ENCODE measurements around the gene NAXD. TPM values are rescaled to one million over a fixed set of nuclear protein-coding genes. Genes with fewer than 3 reads are reported as not detected.

NAXD gene
- total RNA-seq, 3 donors from 2014 or later: 23.4 to 34.8 (median 32.1) TPM

DNA sequence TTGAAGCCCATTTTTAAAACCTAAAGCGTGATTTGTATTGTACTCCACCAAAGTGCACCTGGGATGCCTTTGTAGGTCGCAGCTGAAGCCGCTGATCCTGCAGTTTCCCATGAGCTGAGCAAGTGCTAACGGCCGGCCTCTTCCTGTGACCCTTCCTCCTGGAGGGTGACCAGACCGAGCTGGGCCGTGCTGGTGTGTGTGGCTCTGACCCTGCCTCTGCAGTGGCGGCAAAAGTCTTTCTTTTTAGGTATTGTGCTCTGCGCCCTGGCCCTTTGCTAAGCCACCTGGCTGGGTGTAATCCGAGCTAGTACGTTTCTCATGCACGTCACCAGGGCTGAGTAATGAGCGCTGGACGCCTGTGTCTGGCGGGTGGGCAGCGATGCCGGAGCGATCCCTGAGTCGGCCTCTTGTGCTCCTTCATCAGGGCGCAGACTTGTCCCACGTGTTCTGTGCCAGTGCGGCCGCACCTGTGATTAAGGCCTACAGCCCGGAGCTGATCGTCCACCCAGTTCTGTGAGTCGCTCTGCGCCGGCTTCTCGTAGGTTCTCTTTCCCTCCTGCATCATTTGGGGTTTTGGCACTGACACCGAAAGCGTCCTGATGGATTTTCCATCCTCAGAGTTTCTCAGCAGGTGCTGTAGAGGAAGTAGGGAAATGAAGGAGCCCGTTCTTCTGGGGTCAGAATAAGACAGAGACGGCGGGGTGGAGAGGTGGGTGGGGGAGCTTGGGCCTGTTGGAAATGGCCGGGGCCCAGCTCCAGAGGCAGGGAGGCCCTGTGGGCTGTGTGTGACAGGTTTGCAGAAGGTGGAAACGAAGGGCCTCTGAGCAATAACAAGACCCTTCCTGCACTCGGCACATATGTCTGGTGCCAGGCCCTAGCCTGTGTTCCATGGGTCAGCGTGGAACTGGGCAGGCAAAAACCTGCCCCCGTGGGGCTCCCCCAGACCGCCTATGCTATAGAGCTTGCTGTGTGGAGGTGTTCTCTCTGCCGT lies 9.7 kb downstream of the NAXD start:
- H3K36me3 ChIP-seq: peaks cover 3% of the 10 kb centered on the region
- intact Hi-C loops (cut with DNase I; ENCODE audit: low total_unique reads): no loop called here
- DNase-seq (ENCODE audit: low spot score in 2 of 2): no peak
- H3K27ac ChIP-seq: peak overlapping the region in 1 of 2 donors; percentile 69
- no peaks in the 10 kb centered on the region for H3K4me1 ChIP-seq
- H3K27me3 ChIP-seq: no peaks in the 10 kb centered on the region
- H3K9me3 ChIP-seq: no peaks in the 10 kb centered on the region
- TF ChIP-seq POLR2A (IDR thresholded peaks at IDR 0.05) (no peak), POLR2AphosphoS5 (IDR thresholded peaks at IDR 0.05) (no peak)
- TF ChIP-seq, protein P1, sequence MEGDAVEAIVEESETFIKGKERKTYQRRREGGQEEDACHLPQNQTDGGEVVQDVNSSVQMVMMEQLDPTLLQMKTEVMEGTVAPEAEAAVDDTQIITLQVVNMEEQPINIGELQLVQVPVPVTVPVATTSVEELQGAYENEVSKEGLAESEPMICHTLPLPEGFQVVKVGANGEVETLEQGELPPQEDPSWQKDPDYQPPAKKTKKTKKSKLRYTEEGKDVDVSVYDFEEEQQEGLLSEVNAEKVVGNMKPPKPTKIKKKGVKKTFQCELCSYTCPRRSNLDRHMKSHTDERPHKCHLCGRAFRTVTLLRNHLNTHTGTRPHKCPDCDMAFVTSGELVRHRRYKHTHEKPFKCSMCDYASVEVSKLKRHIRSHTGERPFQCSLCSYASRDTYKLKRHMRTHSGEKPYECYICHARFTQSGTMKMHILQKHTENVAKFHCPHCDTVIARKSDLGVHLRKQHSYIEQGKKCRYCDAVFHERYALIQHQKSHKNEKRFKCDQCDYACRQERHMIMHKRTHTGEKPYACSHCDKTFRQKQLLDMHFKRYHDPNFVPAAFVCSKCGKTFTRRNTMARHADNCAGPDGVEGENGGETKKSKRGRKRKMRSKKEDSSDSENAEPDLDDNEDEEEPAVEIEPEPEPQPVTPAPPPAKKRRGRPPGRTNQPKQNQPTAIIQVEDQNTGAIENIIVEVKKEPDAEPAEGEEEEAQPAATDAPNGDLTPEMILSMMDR (IDR thresholded peaks at IDR 0.05): no peak
- no peak overlapping the region for H3K4me3 ChIP-seq

DNA sequence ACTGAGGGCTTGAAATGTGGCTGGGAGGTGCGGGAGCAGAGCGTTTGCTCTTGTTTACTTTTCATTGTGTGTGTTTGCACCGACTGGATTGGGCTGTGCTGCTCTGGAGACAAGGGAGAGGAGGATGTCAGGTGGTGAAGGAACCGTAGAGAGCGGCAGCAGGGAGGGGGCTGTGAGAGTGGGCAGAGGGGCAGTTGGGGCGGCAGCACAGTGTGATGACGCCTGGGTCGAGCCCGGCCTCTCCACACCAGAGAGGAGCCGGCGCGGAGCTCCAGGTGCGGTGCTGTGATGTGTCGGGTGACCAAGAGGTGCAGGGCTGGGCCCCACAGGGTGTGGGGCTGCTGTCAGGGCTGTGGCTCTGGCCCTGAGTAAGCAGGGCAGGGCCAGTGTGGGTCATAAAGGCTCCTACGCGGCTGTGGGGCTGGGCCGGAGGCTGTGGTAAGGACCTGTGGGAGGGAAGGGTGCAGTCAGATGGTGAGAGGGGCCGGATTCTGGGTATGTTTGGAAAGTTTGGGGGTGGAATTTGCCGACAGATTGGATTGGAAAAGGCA lies 10.5 kb downstream of the NAXD start:
- Histone ChIP-seq H3K36me3 (peaks cover 3% of the 10 kb centered on the region), H3K4me1 (no peaks in the 10 kb centered on the region), H3K9me3 (no peaks in the 10 kb centered on the region), H3K4me3 (no peak overlapping the region), H3K27ac (peak overlapping the region in 1 of 2 donors; percentile 69), H3K27me3 (no peaks in the 10 kb centered on the region)
- DNase-seq (ENCODE audit: low spot score in 2 of 2): no peak
- TF ChIP-seq POLR2AphosphoS5 (IDR thresholded peaks at IDR 0.05) (no peak), POLR2A (IDR thresholded peaks at IDR 0.05) (no peak)
- TF ChIP-seq, protein P1 (IDR thresholded peaks at IDR 0.05): no peak
- intact Hi-C loops (cut with DNase I; ENCODE audit: low total_unique reads): no loop called here

DNA sequence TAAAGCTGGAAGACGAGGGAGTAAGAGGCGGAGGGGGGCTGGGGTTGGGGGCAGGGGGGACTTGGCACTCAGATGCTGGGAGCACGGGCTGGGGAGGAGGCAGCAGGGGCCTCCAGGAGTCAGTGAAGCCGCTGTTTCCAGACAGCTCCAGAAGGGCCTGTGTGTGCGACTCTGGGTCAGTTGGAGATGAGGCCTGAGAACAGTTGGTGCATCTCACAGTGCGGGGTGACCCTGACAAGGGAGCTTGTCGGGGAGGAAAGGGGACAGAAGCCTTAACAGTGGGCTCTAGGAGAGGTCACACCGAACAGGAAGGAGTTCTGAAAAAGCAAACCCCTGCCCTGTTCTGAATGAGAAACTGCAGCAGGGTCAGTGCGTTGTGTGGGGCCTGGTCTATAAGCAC lies 11.2 kb downstream of the NAXD start:
- Histone ChIP-seq H3K4me3 (no peak overlapping the region), H3K27ac (peak overlapping the region in 1 of 2 donors; percentile 69), H3K36me3 (peaks cover 3% of the 10 kb centered on the region), H3K27me3 (no peaks in the 10 kb centered on the region), H3K4me1 (no peaks in the 10 kb centered on the region), H3K9me3 (no peaks in the 10 kb centered on the region)
- TF ChIP-seq, protein P1 (IDR thresholded peaks at IDR 0.05): no peak
- no peak for TF ChIP-seq POLR2AphosphoS5 (IDR thresholded peaks at IDR 0.05)
- no peak for TF ChIP-seq POLR2A (IDR thresholded peaks at IDR 0.05)
- intact Hi-C loops (cut with DNase I; ENCODE audit: low total_unique reads): no loop called here
- DNase-seq (ENCODE audit: low spot score in 2 of 2): no peak

- peaks cover 3% of the 10 kb centered on the region for H3K36me3 ChIP-seq
- H3K4me3 ChIP-seq: no peak overlapping the region
- TF ChIP-seq POLR2AphosphoS5 (IDR thresholded peaks at IDR 0.05): no peak
- TF ChIP-seq POLR2A (IDR thresholded peaks at IDR 0.05): no peak
- TF ChIP-seq, protein P1 (IDR thresholded peaks at IDR 0.05): no peak
- H3K27me3 ChIP-seq: no peaks in the 10 kb centered on the region
- intact Hi-C loops (cut with DNase I; ENCODE audit: low total_unique reads): no loop called here
- no peak overlapping the region for H3K27ac ChIP-seq
- no peaks in the 10 kb centered on the region for H3K9me3 ChIP-seq
- no peak for DNase-seq (ENCODE audit: low spot score in 2 of 2)
- no peaks in the 10 kb centered on the region for H3K4me1 ChIP-seq
Observed at GRCh38 chr13:110627351-110627750, 12.0 kb downstream of the NAXD start.
